NCI-H82 (cell line): ENCODE data around the gene RPP14.

ENCODE experiments used
- DNase-seq: peaks from one replicate; lab custom pipeline; 2025; lab: John Stamatoyannopoulos, UW

The RPP14 gene

DNA sequence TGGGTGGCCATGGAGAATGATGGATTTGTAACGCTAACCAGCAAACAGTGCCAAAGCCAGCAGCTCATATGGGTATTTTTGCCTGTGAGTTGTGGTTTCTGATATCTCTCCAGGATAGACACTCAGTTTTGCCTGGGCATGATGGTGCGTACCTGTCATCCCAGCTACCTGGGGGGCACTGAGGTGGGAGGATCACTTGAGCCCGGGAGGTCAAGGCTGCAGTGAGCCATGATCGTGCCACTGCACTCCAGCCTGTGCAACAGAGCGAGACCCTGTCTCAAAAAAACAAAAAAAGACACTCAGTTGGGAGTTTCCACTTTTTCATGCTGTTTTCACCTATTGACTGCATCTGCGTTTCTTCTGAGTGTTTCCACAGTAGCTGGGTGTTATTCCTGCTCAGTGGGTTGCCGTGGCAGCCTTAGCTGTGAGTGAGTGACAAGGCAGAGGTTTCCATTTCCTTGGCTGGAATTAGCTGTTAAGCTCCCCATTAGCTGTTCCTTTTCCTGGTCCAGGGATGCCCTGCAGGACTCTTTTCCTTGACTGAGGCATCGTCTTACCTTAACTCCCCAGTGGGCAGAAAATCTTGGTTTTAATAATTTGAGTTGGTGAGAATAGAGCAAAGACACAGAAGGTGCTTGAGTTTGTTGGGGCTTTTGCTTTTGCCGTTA is 14.2 kb upstream of the RPP14 start:
- no peak for DNase-seq

DNA sequence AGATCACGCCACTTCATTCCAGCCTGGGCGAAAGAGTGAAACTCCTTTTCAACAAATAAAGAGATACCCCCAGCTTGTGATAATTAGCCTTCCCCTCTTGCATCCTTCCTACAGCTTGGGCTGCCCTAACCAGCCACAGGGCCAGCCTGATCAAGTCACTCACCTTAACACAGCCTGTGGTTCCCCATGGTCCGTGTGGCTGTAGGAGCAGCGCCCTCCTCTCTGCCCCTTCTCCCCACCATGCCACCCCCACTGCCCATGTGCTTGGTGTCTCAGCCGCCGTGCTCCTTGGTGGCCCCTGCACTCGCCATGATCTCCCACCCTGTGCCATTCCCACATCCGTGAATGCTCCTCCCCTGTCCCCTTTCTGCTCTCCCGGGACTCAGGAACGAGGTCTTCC is 13.2 kb upstream of the RPP14 start:
- DNase-seq: no peak

DNA sequence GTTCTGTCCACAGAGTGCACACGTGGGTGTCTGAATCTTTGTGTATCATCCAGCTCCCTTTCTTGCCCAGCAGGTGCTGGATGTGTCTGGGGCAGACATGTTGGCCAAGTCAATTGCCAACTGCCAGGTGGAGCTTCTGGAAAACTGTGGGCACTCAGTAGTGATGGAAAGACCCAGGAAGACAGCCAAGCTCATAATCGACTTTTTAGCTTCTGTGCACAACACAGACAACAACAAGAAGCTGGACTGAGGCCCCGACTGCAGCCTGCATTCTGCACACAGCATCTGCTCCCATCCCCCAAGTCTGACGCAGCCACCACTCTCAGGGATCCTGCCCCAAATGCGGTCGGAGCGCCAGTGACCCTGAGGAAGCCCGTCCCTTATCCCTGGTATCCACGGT is 12.5 kb upstream of the RPP14 start:
- DNase-seq: no peak

DNA sequence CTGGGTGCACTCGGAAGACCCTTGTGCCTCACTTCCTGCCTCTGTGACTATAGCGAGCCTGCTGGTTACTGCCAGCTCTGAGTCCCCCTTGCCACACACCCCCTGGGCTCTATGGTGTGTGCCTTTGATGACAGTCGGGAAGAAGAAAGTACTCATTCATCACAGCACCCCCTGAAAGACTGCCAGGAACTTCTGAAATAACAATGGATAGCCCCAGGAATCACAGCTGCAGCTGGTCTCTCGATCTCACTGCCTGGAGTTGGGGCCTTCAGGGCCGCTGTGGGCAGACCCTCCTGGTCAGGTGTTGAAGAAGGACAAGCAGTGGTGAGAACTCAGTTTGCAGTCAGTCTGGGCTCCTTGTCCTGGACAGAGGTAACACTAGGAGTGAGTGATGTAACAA is 9.8 kb upstream of the RPP14 start:
- DNase-seq: no peak

DNA sequence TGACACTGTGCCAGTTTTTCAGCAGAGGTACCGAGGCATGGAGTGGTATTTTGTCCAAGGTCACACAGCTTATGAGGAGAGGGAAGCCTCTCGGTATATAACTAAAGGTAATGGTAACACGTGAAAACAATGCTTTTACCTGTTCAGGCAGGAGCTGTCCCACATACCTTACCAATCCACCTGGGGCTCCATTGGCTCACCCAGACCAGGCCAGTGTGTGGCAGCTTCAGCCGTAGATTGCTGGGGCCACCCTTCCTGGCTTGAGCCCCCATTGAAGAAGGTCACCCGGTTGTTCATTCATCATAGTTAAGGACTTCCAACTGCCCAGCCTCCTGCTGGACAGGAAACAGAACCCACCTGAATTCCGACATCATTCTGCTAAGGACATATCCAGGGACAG is 9.2 kb upstream of the RPP14 start:
- DNase-seq: no peak

DNA sequence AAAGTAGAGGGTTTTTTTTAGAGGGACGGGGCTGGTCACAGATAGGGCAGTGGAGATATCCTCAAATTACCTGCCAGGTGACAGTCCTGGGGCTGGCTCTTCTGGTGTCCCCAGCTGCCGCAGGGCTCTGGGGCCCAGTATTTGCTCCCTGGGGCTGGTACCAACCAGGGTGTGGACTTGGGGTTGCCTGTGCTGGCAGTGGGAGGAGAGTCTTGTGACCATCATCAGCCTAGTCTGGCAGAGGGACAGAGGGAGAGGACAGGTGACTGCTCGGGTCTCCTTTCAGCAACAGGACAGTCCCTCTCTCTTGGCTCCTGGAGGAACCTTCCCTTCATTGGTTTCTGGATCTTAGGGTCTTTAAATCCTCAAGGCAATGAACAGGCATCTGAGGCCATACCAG is 7.9 kb upstream of the RPP14 start:
- DNase-seq: no peak

DNA sequence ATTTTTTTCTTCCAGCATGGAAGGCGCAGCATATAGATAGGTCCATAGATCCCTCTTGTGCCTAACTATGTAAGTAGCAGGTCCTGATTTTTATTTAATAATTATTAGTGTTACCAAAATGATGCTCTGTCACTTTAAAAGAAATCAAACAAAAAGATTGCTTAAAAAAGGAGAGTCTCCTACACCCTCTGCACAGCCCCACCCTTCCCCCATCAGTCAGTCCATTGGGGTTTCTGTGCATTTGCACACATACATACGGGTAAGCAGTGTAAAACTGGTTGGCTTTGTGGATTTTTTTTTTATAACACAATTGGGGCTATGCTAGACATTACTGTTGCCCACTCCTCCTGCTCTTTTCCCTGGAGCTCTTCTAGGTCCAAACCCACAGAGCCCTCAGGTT is 7.0 kb upstream of the RPP14 start:
- DNase-seq: no peak

DNA sequence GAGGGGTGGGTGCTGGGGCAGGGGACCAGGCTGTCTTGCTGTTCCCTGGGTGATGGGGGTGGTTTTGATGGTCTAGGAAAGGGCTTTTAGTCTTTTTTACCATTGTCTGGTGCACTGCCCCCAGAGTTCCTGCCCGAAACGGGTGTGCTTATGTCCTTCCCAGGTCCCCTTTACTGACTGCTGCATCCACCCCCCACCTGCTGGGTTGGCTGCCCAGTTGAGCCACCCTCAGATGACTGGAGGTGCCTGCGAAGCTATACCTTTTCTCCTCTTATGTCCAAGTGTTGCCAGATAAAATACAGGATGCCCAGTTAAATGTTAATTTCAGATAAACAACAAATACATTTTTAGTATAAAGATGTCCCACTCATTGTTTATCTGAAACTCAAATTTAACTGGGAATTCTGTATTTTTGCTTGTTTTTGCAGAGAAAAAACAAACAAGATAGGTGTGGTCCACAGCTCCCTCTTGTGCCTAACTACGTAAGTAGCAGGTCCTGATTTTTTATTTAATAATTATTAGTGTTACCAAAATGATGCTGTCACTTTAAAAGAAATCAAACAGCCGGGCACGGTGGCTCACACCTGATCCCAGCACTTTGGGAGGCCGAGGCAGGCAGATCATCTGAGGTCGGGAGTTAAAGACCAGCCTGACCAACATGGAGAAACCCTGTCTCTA is 6.1 kb upstream of the RPP14 start:
- DNase-seq: peak; percentile 18

DNA sequence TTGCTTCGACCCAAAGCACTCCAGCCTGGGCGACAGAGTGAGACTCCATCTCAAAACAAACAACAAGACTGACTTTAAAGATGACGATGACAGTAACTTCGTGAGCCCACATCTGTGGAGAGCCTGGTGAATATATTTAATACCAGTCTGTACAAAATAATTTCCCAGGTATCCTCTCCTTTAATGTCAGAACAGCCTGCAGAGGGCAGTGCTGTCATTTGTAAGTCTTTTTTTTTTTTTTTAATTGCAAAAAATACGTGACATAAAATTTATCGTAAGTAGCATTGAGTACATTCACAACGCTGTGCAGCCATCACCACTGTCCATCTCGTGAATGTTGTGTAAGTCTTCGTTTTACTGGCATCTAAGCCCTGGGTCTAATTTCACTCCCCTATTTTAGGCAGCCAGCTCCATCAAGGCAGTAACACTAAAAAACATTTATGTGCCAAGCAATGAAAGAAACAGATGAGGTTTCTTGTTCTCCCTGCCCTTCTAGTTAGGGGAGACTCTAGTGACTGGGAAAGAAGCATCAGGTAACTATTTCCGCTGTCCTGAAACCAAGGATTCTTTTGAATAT is 1.7 kb downstream of the RPP14 start:
- DNase-seq: peak; percentile 54

DNA sequence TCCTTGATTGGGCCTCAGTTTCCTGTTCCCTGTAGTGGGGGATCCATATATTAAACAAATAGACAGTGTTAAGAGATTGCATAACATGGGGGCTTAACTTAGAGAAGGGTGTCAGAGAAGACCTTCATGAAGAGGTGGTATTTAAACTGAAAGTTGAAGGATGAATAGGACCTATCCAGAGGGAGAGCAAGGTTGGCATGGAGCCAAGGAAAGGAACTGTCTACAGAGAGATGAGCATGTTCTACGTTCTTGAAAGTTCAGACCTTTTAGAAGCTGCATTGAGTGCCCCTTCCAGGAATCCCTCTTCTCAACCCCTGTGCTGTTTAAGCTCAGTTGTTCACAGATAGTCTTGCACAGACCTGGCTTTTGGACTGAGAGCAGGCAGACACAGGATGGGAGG is 2.7 kb downstream of the RPP14 start:
- no peak for DNase-seq

DNA sequence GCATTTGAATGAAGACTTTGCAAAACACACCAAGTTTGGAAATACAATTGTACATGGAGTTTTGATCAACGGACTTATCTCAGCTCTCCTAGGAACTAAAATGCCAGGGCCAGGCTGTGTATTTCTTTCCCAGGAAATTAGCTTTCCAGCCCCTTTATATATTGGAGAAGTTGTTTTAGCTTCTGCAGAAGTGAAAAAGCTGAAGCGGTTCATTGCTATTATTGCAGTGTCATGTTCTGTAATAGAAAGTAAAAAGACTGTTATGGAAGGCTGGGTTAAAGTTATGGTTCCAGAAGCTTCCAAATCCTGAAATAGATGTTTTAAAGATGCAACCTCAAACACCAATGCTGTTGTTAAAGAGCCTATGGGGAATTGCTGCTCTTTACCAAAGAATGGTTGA is 11.8 kb downstream of the RPP14 start:
- DNase-seq: no peak

DNA sequence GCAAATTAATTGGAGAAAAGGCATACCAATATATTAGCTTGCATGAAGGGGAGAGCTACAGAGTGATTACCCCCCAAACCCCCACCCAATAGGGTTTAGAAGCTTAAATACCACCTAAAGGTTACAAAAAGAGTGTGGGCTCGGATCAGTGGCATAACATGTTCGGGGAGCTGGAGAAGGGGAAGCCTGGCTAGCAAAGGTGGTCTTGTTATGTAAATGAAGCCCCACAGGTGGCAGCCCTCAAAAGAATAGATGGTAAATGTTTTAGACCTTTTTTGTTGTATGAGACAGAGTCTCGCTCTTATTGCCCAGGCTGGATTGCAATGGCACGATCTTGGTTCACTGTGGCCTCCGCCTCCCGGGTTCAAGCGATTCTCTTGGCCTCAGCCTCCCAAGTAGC is 15.7 kb downstream of the RPP14 start:
- no peak for DNase-seq

DNA sequence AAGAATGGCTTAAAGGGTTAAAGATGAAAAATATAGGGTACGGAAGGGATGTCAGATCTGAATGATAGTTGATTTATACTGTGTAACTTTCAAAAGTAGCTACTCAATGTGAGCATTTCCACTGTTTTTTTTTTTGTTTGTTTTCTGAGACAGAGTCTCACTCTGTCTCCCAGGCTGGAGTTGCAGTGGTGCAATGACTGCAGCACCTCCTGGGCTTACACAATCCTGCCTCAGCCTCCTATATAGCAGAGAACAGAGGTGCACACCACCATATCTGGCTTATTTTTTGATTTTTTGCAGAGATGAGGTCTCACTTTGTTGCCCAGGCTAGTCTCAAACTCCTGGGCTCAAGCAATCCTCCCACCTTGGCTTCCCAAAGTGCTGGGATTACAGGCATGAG is 16.7 kb downstream of the RPP14 start:
- no peak for DNase-seq

DNA sequence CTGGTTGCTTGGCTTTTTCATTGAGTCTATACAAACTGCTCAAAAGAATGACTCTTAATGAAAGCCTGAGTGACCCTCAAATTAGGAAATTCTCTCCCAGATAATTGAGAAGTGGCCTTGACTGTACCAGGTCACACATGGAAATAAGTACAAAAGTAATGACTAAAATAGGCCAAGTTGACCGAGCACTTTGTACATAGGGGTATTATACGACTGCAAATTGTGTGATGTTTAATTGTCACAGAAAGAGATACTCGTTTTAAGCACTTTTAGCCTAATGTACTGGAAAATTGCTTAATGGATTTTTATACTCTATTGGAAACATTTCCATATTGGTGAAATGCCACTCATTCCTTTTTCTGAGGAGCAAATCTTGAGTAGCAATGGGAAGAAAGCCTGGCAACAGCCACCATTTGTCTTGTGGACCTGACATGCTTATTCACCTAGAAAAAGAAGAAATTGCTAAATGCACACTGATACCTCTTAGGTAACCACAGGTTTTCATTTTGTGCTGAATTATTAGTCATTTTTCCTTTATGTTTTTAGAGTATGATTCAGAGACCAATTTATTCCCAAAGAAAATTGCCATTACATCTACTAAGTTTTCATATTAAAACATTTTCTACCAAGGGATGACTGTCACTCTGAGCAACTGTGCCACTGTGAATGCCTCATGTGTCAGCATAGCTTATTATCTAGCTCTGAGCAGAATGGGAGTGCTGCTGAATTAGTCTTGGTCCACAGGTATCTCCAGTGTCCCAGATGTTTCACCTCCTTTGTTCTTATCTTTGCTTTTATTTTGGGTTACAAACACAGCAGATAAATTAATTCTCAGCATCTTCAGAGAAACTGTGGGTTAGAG is 17.7 kb downstream of the RPP14 start:
- no peak for DNase-seq

DNA sequence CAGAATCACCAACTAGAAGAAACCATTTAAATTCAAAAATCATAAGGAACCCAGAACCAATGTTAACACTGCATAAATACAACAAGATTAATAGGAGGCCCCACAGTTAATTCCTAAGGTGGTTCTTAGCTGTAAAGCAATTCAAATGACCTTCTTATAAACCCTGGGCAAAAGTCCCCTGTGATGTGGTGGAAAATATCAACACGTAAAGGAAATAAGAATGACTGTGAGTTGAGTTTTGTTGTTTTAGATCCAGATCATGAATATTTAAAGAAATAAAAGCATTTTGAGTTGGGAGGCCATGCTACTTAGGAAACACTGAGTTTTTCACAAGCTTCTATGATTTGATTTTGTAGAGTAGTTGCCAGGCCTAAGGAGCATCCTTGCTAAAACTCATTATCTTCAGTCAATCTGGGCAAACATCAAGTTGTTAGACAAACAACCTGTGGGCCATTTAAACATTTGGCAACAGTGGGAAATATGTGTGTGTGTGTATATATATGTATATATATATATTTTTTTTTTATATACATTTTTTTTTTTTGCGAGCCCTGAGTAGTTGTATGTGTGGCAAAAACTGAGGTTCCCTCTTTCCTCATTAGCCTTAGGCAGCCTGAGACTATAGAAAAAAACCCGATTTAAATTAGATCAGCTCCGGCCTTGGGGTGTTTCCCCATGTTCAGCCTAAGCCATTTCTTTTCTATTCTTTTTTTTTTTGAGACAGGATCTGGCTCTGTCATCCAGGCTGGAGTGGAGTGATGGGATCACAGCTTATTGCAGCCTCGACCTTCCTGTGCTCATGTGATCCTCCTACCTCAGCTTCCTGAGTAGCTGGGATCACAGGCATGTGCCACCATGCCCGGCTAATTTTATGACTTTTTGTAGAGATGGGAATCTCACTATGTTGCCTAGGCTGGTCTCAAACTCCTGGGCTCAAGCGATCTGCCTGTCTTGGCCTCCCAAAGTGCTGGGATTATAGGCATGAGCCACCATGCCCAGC is 18.6 kb downstream of the RPP14 start:
- no peak for DNase-seq

DNA sequence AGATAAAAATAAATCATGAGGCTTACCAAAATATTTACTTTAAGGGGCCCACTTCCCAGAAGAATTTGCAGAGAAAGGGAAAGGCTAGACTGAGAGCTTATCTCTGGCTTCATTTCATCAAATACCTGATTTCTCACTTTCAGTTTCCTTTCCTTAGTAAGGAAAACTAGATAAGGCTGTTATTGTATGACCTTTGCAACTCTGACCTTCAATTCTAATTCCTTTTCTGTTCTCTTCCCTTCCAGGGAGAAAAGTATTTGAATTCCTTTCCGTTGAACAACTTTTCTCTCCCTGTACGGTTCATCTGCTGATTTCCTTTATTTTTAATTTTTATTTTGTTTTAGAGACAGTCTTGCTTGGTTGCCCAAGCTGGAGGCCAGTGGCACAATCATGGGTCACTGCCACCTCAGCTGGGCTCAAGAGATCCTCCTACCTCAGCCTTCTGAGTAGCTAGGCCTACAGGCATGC is 19.5 kb downstream of the RPP14 start:
- DNase-seq: no peak

DNA sequence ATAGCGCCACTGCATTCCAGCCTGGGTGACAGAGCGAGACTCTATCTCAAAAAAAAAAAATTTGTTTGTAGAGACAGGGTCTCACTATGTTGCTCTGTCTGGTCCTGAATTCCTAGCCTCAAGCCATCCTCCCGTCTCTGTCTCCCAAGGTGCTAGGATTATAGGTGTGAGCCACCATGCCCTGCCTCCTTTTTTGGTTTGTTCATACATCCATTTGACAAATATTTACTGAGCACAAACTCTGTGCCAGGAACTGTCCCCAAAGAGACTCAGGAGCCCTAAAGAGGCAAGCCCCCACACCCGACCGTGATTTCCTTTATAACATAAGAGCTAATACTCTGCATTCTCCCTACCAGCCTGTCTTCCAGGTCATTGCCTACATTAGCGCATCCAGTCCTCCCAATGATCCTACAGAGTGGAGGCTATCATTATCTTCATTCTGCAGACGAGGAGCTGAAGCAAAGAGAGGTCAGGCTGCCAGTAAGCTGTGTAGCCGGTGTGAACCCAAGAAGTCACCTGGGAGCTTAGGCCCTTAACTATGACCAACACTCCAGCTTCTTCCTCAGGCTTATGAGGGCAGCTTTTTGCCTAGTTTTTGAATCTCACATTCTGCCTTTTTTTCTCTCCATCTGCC is 20.3 kb downstream of the RPP14 start:
- DNase-seq: no peak

DNA sequence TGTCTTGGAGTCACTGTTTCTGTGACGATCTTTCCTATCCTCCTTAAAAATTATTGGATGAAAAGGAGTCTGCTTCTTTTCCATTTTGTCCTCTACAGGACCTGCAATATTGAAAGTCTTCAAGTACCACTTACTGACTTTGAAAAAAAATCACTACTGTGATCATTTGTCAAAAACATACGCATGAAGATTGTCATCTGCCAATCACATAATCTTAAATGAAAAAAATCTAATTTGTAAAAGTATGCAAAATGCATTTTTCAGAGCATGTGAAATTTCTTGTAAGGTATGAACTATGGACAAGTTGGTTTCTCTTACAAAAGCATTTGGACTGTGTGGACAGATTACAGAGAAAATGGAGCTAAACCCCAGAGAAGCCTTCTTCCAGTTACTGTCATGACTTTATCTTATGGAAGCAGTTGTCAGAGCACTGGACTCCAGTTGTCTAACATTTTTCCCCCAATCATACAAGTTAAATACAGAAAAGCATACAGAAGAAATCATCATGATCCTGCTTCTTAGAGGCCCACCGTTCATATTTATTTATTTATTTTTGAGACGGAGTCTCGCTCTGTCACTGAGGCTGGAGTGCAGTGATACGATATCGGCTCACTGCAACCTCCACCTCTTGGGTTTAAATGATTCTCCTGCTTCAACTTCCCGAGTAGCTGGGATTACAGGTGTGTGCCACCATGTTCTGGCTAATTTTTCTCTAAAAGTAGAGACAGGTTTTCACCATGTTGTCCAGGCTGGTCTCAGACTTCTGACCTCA is 23.3 kb downstream of the RPP14 start:
- no peak for DNase-seq

DNA sequence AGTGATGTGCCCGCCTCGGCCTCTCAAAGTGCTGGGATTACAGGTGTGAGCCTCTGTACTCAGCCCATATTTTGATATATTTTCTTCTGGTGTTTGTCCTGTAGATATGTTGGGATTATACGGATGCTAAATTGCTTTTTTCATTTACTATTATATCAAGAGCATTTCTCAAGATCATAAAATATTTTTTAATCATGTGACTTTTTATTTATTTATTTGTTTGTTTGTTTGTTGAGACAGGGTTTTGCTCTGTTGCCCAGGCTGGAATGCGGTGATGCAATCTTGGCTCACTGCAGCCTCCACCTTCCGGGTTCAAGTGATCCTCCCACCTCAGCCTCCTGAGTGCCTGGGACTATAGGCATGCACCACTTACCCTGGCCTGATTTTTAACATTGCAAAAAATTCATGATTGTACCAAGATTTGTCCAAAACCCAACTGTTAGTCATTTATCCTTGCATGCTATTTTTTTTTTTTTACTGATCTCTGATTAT is 23.9 kb downstream of the RPP14 start:
- no peak for DNase-seq

DNA sequence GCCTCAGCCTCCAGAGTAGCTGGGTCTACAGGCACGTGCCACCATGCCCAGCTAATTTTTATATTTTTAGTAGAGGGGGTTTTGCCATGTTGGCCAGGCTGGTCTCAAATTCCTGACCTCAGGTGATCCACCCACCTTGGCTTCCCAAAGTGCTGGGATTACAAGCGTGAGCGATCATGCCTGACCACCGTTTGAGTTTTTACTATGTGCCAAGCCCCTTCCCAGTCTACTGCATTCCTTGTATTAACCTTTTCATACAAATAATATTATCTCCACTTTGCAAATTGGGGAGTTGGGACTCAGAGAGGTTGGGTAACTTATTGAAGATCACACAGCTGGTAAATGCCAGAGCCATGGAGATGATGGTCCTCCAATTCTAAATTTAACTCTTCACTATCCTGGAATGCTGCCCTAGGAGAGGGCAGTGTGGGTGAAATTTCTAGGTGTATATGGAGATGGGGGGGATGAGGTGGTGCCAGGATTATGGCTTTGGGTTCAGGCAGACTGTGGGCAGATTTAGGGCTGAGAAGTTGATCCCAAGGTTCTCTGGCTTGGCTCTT is 25.6 kb downstream of the RPP14 start:
- DNase-seq: no peak
